Erythroblast (primary cell): ENCODE data around the gene TMEM119.

ENCODE experiments used
- GATA1 ChIP-seq: IDR thresholded peaks from 2 replicates; pipeline ENCODE4 v1.6.1; 2011; ENCODE audit warnings: low read depth, mild to moderate bottlenecking, control low read depth, low read length, moderate library complexity
- POLR2A ChIP-seq: IDR thresholded peaks from 2 replicates; pipeline ENCODE4 v1.6.1; 2011; ENCODE audit warnings: mild to moderate bottlenecking, low read length

- no peak for TF ChIP-seq POLR2A
- no peak for TF ChIP-seq GATA1
These were observed 16.8 kb upstream of the TMEM119 start for GRCh38 chr12:108614639-108615038.
